OCI-LY1 (cell line): ENCODE data around the gene OR9Q1.

Experiments used
- H2AFZ ChIP-seq: fragments of 200-600 bp; sonication (generic), shearing (Covaris generic); 2 replicates; pipeline ENCODE4 v1.6.0; 2014; ENCODE audit warnings: antibody characterized with exemption, mild to moderate bottlenecking, low read length
- H3F3A ChIP-seq: fragments of 200-600 bp; sonication (generic), shearing (Covaris generic); 2 replicates; pipeline ENCODE4 v1.6.0; 2014; ENCODE audit warnings: mild to moderate bottlenecking, antibody characterized with exemption, low read length, moderate library complexity; ENCODE audit not compliant: insufficient read depth
- H3K27ac ChIP-seq: fragments of 200-600 bp; sonication (generic); 2 replicates; pipeline ENCODE4 v1.5.1; 2014; ENCODE audit warnings: low read length, mixed run types, mild to moderate bottlenecking, low read depth; ENCODE audit not compliant: poor library complexity, severe bottlenecking
- H3K27me3 ChIP-seq: fragments of 200-600 bp; sonication (generic); 2 replicates; pipeline ENCODE4 v1.6.0; 2014; ENCODE audit warnings: antibody characterized with exemption, mild to moderate bottlenecking, low read length, moderate library complexity; ENCODE audit not compliant: insufficient read depth
- H3K36me3 ChIP-seq: fragments of 200-600 bp; sonication (generic); 2 replicates; pipeline ENCODE4 v1.6.1; 2014; ENCODE audit warnings: mild to moderate bottlenecking, antibody characterized with exemption, low read length, moderate library complexity, mixed read lengths; ENCODE audit not compliant: insufficient read depth
- H3K4me1 ChIP-seq: fragments of 200-600 bp; sonication (generic); 2 replicates; pipeline ENCODE4 v1.5.1; 2014; ENCODE audit warnings: mild to moderate bottlenecking, low read length, moderate library complexity; ENCODE audit not compliant: insufficient read depth, severe bottlenecking
- H3K4me2 ChIP-seq: fragments of 200-600 bp; sonication (generic), shearing (Covaris generic); 2 replicates; pipeline ENCODE4 v1.6.1; 2014; ENCODE audit warnings: low read length
- H3K4me3 ChIP-seq: fragments of 200-600 bp; sonication (generic); 2 replicates; pipeline ENCODE4 v1.5.1; 2014; ENCODE audit warnings: low read length, low read depth, mild to moderate bottlenecking, mixed read lengths; ENCODE audit not compliant: poor library complexity, severe bottlenecking
- H3K79me2 ChIP-seq: fragments of 200-600 bp; shearing (Covaris generic); 2 replicates; pipeline ENCODE4 v1.6.1; 2016; ENCODE audit warnings: mixed run types, low read length, mixed read lengths; ENCODE audit not compliant: insufficient read depth
- H3K9ac ChIP-seq: fragments of 200-600 bp; sonication (generic), shearing (Covaris generic); 2 replicates; pipeline ENCODE4 v1.6.1; 2014; ENCODE audit warnings: mild to moderate bottlenecking, low read length, mixed read lengths
- H3K9me2 ChIP-seq: fragments of 200-600 bp; sonication (generic), shearing (Covaris generic); 2 replicates; pipeline ENCODE4 v1.6.1; 2014; ENCODE audit warnings: low read depth, mild to moderate bottlenecking, low read length, mixed read lengths
- H3K9me3 ChIP-seq: fragments of 200-600 bp; shearing (Covaris generic); 2 replicates; pipeline ENCODE4 v1.6.1; 2014; ENCODE audit warnings: low read length, mixed read lengths
- H4K20me1 ChIP-seq: fragments of 200-600 bp; sonication (generic), shearing (Covaris generic); 2 replicates; pipeline ENCODE4 v1.6.0; 2016; ENCODE audit warnings: mild to moderate bottlenecking, low read length; ENCODE audit not compliant: insufficient read depth
- CTCF ChIP-seq: fragments of 200-600 bp; sonication (generic), shearing (Covaris generic); IDR thresholded peaks from 2 replicates; pipeline ENCODE4 v1.5.1; 2017; ENCODE audit warnings: mild to moderate bottlenecking, antibody characterized with exemption, low read length, moderate library complexity, mixed read lengths
- EZH2 ChIP-seq: fragments of 200-600 bp; sonication (generic), shearing (Covaris generic); IDR thresholded peaks from 2 replicates; pipeline ENCODE4 v1.8.0; 2017; ENCODE audit warnings: borderline replicate concordance, mixed run types, mild to moderate bottlenecking, antibody characterized with exemption, low read length, moderate library complexity, mixed read lengths

Gene OR9Q1

GRCh38 chr11:58142761-58143160, 119.1 kb downstream of the OR9Q1 start:
- H3K9me3 ChIP-seq, result no peaks in the 10 kb centered on the region
- no peak overlapping the region for H3K4me2 ChIP-seq
- H2AFZ ChIP-seq, result no peak overlapping the region
- H3K4me1 ChIP-seq, result no peaks in the 10 kb centered on the region
- TF ChIP-seq CTCF (no peak), EZH2 (no peak)
- no peaks in the 10 kb centered on the region for H4K20me1 ChIP-seq
- no peak overlapping the region for H3K4me3 ChIP-seq
- no peaks in the 10 kb centered on the region for H3K36me3 ChIP-seq
- no peak overlapping the region for H3K27ac ChIP-seq
- H3K9me2 ChIP-seq, result no peaks in the 10 kb centered on the region
- no peaks in the 10 kb centered on the region for H3F3A ChIP-seq
- no peak overlapping the region for H3K9ac ChIP-seq
- H3K79me2 ChIP-seq, result no peaks in the 10 kb centered on the region
- no peaks in the 10 kb centered on the region for H3K27me3 ChIP-seq

GRCh38 chr11:58152781-58153180, 129.1 kb downstream of the OR9Q1 start:
- Histone ChIP-seq H3K9me2 (no peaks in the 10 kb centered on the region), H3K4me1 (no peaks in the 10 kb centered on the region), H3K79me2 (no peaks in the 10 kb centered on the region), H4K20me1 (no peaks in the 10 kb centered on the region), H3F3A (no peaks in the 10 kb centered on the region), H2AFZ (no peak overlapping the region), H3K36me3 (no peaks in the 10 kb centered on the region), H3K27ac (no peak overlapping the region), H3K4me3 (no peak overlapping the region), H3K4me2 (no peak overlapping the region), H3K27me3 (no peaks in the 10 kb centered on the region), H3K9me3 (no peaks in the 10 kb centered on the region), H3K9ac (no peak overlapping the region)
- TF ChIP-seq CTCF (no peak), EZH2 (no peak)

GRCh38 chr11:58164389-58164788, 140.7 kb downstream of the OR9Q1 start:
- H3K4me3 ChIP-seq, result no peak overlapping the region

More at GRCh38 chr11:58164389-58164788, 140.7 kb downstream of the OR9Q1 start:
- Histone ChIP-seq H2AFZ (no peak overlapping the region), H3F3A (no peaks in the 10 kb centered on the region), H3K27me3 (no peaks in the 10 kb centered on the region), H3K9ac (no peak overlapping the region), H4K20me1 (no peaks in the 10 kb centered on the region), H3K9me2 (no peaks in the 10 kb centered on the region), H3K4me1 (no peaks in the 10 kb centered on the region), H3K27ac (no peak overlapping the region), H3K4me2 (no peak overlapping the region), H3K36me3 (no peaks in the 10 kb centered on the region), H3K79me2 (no peaks in the 10 kb centered on the region), H3K9me3 (no peaks in the 10 kb centered on the region)
- TF ChIP-seq CTCF (no peak), EZH2 (no peak)
